ENCODE results near the gene RASSF4.
A peak's percentile ranks its signal among the peaks of the same experiment; 100 is the strongest.

The RASSF4 gene

DNA sequence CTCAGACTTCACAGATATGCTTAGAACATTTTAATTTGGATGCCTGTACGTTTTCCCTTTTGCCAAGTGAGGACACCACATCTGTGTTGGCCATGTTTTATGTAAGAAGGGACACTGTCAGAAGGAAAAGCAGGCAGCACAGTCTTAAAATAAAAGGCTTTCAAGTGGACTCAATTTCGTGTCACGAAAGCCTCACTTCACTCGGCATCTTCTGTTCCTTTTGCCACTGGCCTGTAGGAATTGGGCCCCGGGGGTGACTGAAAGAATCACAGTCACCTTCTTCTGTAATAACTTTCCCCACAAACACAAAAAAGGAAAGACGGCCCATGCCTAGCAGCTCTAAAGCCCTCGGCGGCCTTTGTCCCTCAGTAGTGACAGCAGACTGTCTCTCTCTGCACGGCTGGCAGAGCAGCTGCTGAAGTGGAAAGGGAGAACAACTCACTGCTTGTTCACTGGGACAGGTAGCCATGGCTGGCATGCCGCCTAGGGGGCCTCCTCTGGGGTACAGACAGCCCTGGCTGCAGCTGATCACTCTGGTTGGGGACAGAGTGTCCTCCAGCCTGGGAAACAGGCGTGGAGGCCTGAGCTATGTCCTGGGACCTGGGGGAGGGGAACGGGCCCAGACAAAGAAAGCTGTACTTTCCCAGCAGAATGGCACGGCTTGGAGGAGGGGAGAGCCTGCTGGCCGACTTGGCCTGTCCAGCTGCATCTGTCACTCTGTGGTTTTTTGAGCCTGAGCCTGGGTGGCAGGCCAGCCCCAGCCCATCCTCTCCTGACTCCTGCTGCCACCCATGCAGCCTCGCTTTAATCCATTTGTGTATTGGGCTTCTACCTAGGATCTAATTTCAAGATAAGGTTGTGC, 4.4 kb downstream of the RASSF4 start:
- peak; percentile 87 for DNase-seq (ENCODE audit: low spot score)

GRCh38 chr10:44965104-44965503, 5.5 kb downstream of the RASSF4 start:
- no peak for DNase-seq (ENCODE audit: low spot score)

DNA sequence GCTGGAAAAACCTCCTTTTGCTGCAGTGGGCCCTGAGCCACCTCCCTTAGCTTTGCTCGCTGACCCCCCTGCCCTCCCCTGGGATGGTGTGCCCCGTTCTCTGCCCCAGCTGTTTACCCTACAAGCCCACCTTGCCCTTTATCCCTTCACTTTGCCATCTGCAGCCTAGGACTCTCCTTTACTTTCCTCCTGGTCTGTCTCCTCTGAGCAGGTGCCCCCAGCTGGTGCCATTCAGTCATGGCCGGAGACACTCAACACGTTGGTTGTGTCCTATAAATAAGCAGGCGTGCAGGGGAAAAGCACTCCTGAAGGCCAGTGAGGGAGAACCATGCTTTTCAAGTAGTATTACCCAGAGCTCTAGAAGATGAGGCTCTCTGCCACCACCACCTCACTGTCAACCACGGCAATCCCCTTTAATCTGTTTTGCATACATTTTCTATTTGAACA, 6.1 kb downstream of the RASSF4 start:
- peak; percentile 11 for DNase-seq (ENCODE audit: low spot score)

DNA sequence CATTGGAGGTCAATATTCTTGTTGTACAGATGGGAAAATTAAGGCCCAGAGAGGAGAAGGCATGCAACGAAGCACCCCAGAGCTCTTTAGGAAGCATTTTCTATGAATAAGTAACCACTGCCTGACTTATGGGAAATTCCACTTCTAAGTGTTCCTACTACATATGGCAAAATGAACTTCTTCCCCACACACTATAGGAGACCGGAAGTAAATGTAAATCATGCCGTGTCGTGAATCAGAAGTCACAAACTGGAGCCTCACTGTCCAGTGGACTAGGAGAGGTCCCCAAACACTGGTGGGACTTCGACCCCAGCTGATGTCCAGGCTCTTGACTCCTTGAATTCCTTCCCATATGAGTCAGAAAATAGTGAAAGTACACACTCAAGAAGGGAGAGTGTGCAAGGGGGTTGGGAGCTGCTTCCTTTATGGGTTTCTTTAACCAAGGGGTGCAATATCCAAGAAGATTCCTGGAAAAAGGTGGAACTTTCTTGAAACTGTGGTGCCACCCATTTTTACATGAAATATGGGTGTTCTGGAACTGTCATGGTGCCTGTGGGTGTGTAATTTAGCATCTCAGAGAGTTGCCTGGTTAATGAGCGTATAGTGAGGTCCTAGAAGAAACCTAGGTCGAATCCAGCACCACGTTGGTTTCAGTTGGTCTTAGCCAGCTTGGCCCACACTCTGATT, 6.7 kb downstream of the RASSF4 start:
- peak; percentile 58 for DNase-seq (ENCODE audit: low spot score)

DNA sequence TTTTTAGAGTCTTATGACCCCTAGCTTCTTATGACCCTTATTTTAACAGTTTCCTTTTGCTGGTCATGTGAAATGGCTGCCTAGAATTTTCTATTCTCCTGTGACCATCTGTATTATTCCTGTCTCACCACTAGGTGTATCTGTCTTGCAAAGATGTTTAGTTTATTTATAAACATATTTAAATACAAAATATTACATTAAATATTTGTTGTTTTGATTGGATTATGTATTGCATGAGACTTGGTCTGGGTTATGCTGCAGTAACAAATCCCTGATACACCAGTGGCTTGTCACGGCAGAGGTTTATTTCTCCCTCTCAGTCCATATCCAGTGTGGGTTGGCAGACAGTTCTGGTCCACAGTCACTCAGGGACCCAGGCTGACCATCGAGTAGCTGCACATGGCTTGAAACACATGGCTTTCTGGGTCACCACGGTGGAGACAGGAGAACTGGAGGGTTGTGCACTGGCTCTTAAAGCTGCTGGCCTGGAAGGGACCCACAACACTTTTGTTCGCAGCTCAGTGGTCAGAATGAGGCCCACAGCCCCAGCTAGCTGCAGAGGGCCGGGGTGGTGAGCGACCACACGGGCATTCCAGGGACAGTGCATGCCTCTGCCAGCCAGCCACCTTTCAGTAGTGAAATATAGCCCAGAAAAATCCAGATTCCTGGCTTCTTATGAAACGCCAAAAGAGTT, 7.4 kb downstream of the RASSF4 start:
- DNase-seq (ENCODE audit: low spot score) = peak; percentile 38

DNA sequence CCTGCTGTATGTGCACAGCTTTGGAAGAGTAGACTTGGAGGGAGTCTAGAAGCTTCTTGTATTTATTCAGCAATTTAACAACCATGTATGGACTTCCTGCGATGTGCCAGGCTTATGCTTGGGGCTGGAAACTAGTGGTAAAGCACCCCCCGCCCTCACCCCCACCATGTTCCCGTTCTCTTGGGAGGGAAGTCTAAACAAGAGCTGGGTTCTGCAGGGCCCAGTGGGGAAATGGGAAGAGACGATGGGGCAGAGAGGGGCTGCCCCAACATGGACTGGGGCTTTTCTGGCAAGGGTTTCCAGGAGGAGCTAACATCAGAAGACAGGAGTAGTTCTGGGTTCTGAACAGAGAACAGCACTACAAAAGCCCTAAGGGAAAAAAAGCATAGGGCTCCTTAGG, 8.0 kb downstream of the RASSF4 start:
- no peak for DNase-seq (ENCODE audit: low spot score)

- DNase-seq (ENCODE audit: low spot score) = no peak
Measured at GRCh38 chr10:44968091-44968490, 8.5 kb downstream of the RASSF4 start.

GRCh38 chr10:44968500-44969400, 9.1 kb downstream of the RASSF4 start:
- DNase-seq (ENCODE audit: low spot score) = no peak

DNA sequence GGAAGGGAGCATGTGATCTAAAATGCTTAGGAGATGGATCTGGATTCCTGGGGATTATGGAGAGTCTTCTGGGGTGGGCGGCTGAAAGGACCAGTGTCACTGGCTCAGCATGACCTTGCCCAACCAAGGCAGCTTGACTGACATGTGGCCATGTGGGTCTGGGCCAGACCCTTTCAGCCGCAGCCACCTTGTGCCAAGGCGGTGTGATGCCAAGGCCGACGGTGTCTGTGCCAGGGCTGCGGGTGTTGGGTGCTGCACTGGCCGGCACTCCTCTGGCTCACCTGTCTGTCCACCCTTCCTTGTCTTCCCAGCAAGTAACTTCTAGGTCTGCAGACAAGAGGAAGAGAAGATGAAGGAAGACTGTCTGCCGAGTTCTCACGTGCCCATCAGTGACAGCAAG, 10.3 kb downstream of the RASSF4 start:
- DNase-seq (ENCODE audit: low spot score) = no peak

DNA sequence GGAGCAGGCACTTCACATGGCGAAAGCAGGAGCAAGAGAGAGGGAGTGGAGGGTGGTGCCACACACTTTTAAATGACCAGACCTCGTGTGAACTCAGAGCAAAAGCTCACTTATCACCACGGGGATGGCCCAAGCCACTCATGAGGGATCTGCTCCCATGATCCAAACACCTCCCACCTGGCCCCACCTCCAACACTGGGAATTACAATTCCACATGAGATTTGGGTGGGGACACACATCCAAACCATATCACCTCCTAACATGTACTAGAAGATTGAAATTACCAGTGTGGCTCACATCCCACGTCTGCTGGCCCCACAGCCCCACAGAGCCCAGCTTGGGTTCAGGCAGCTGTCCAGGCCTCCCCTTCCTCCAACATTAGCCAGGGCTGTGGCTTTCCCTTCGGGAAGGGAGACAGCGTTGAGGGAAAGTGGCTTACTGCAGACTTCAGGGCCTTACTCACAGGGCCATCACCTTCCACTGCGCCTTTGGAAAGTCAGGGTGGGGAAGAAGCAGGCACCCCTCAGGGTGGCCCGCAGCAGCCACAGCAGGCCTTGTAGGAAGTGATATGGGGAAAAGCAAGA, 11.3 kb downstream of the RASSF4 start:
- no peak for DNase-seq (ENCODE audit: low spot score)

DNA sequence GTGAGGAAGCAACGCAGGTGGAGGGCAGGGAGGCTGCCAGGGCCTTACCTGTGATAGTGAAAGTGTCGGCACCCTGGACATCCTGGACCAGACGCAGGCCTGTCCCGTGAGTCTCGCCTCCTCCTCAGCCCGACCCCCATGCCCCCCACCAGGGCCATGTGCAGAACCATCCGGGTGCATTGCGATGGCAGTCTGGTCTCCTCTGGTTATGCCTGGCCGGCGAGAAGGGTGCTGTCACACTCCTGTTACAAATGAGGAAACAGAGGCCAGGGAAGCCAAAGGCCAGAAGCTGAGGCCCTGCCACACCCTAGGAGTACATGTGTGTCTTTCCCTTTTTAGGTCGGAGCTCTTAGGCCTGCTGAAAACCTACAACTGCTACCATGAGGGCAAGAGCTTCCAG, 11.8 kb downstream of the RASSF4 start:
- DNase-seq (ENCODE audit: low spot score) = no peak

DNA sequence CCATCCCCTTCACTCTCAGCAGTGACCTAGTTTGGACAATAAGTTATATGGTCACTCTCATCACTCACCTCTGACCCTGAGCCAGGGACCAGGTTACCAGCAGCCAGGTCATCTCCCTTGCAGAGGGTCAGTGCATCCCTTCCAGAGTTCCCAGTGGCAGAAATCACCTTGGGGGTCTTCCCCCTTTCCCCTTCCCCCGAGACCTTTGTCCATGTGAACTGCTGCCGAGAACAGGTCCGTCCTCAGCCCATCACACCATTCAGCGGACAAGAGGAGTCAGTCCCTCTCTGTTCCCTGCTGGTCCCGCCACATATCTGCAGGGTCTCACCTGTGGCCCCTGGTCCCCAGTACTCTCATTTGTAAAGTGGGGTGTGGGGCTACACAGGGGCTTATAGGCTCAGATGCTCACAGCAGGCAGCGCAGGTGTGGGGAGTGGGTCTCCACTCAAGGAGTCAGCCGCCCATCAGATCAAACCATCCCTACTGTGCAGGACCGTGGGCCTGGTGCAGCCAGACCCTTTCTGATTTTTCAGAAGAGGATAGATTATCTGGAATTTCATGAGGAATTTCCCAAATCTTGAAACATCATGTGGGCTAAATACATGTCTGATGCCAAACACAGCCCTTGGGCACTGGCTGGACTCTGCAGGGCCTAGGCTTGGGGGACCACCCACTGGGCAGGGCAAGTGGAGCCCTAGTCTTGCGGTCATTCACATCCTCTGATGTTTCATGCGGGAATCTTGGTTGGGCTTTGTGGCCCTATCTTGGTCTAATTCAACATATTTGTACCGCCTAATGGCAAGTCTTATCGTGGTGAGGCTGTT, 12.5 kb downstream of the RASSF4 start:
- no peak for DNase-seq (ENCODE audit: low spot score)

DNA sequence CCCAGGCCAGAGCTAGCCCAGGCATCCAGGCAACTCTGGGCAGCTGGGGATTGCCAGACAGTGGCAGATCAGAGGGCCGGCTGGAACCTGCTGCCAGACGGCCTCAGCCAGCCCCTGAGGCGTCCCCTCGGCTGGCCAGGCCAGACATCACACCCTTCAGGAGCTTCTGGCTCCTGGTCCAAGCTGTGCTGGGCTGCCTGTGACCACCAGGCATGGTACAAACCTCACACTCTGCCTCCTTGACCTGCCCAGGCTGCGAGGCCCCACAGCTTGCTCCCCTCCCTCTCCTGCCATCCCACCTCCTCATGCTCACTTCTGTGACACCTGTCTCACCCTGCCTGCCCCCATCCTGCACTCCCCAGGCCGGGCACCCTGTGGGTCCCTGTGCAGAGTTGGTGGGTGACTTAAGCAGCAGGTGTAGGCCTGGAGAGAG, 13.3 kb downstream of the RASSF4 start:
- DNase-seq (ENCODE audit: low spot score) = no peak

DNA sequence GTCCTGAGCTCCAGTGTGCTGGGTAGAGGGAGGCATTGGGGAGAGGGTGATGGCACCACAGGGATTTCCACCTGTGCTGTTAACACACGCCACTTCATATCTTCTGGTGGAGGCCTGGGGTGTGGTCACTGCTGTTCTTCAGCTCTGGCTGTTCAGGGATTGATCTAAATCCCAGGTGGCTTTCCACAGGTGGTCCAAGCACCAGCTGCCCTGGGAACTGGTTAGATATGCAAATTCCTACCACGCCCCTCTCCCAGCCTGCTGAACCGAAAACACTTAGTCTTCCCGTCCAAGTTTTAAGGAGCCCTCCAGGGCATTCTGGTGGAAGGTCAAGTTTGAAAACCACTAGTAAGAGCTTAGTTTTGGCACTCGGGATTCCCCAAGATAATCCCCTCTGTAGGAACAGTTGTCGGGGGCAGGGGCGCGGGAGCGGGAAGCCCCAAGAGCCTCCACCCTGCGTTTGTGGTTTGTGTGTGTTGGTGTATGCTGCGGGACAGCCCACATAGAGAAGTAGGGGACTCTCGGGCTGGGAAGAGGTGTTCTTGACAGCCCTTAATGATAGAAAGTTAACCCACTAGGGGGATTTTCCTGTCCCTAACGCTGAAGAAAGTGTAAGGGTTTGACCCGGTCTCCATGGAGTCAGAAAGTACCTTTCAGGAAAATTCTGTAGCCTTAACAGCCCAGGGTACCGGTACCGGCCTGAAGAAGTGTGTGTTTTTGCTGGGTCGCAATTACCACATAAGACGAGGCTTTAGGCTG, 13.9 kb downstream of the RASSF4 start:
- peak; percentile 12 for DNase-seq (ENCODE audit: low spot score)

GRCh38 chr10:44974082-44974627, 14.6 kb downstream of the RASSF4 start:
- DNase-seq (ENCODE audit: low spot score) = no peak

GRCh38 chr10:44974628-44975430, 15.2 kb downstream of the RASSF4 start:
- peak; percentile 70 for DNase-seq (ENCODE audit: low spot score)

DNA sequence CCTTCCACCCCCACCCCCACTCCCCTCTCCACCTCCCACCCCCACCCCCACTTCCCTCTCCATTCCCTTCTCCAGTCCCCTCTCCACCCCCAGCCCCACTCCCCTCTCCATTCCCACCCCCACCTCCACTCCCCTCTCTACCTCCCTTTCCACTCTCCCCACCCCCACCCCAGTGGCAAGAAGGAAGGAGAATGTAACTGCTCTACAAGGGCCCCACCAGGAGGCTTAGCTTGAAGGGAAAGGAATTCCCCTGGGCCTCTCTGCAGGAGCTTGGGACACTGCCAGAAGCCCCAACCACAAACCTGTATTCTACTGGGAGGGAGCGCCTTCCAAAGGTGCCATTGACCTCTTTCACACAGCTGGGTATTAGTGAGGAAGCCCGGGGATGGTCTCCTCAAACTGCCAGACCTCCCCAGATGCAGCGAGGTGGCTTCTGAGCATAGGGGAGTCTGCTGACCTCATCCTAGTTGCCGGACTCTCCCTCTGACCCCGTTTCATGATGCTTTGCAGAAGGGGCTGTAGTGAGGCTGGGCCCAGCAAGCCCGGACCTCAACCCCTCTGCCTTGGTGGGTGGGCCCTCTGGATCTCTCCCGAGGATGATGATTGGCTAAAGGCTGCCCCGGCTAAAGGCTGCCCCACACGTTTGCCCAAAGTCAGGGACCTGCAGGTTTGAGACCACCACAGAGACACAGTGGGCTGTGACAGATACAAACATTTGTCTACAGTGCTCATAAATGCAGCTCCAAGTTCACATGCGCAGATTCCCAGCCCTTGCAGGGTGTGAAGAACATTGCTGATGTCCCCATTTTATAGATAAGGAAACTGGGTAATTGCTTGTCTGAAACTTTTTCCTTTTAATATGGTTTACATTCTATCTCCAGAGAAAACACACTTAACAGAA, 16.1 kb downstream of the RASSF4 start:
- peak; percentile 96 for DNase-seq (ENCODE audit: low spot score)
